K562 (cell line): ENCODE data around the gene CREB3L1. TPM values are rescaled to one million over a fixed set of nuclear protein-coding genes. Genes with fewer than 3 reads are reported as not detected.
A peak's percentile ranks its signal among the peaks of the same experiment; 100 is the strongest.

Experiments used
- DMBX1 ChIP-seq: fragments of 250-450 bp; sonication (Bioruptor Pico); IDR thresholded peaks from 2 replicates; pipeline ENCODE4 v1.8.0; 2022; ENCODE audit warnings: inconsistent platforms, mild to moderate bottlenecking, moderate library complexity, borderline replicate concordance
- ELF1 ChIP-seq: fragments of 200-800 bp; sonication (Bioruptor generic); IDR thresholded peaks from 2 replicates; pipeline ENCODE4 v1.6.1; 2016; ENCODE audit warnings: missing genetic modification characterization, missing compliant biosample characterization
- GABPB2 ChIP-seq: fragments of 250-450 bp; sonication (Bioruptor Pico); conservative IDR thresholded peaks from 2 replicates; pipeline ENCODE4 v1.5.1; 2021; ENCODE audit warnings: mild to moderate bottlenecking
- KLF16 ChIP-seq: IDR thresholded peaks from 2 replicates; pipeline ENCODE4 v1.6.1; 2016; ENCODE audit warnings: antibody characterized with exemption
- L3MBTL2 ChIP-seq: fragments of 450-650 bp; IDR thresholded peaks from 2 replicates; pipeline ENCODE4 v1.6.1; 2016; ENCODE audit warnings: mild to moderate bottlenecking, moderate library complexity
- MEF2D ChIP-seq: conservative IDR thresholded peaks from 2 replicates; pipeline ENCODE4 v1.6.1; 2016; ENCODE audit warnings: low read depth, missing genetic modification characterization, missing compliant biosample characterization
- POLR2H ChIP-seq: IDR thresholded peaks from 2 replicates; pipeline ENCODE4 v1.6.1; 2016; ENCODE audit warnings: missing genetic modification characterization, low read depth, mild to moderate bottlenecking, control low read depth, missing compliant biosample characterization, moderate library complexity
- POU5F1 ChIP-seq: fragments of 150-350 bp; IDR thresholded peaks from 2 replicates; pipeline ENCODE4 v1.6.1; 2014; ENCODE audit warnings: borderline replicate concordance, low read length, low read depth, mild to moderate bottlenecking; ENCODE audit not compliant: partially characterized antibody
- SMARCA5 ChIP-seq: fragments of 450-650 bp; IDR thresholded peaks from 2 replicates; pipeline ENCODE4 v1.6.1; 2016
- WHSC1 ChIP-seq: IDR thresholded peaks from one replicate; pipeline ENCODE4 v1.6.1; 2012; ENCODE audit warnings: low read length, control low read depth, inconsistent platforms
- ZNF134 ChIP-seq: fragments of 250-450 bp; sonication (Bioruptor Pico); conservative IDR thresholded peaks from 2 replicates; pipeline ENCODE4 v1.4.0; 2020
- ZNF324 ChIP-seq: fragments of 250-450 bp; sonication (Bioruptor Pico); IDR thresholded peaks from 2 replicates; pipeline ENCODE4 v1.4.0; 2020; ENCODE audit warnings: mild to moderate bottlenecking
- ZNF592 ChIP-seq: fragments of 450-650 bp; IDR thresholded peaks from 2 replicates; pipeline ENCODE4 v1.6.1; 2017; ENCODE audit warnings: antibody characterized with exemption, mild to moderate bottlenecking
- ZNF830 ChIP-seq: fragments of 250-450 bp; sonication (Bioruptor Pico); IDR thresholded peaks from 2 replicates; pipeline ENCODE4 v1.5.0; 2021; ENCODE audit warnings: mild to moderate bottlenecking
- polyA plus RNA-seq, 8 experiments: library from polyadenylated mRNA; depleted of rRNA in 4 of 8; stranded (reverse) in 5 of 8; unstranded in 3 of 8; fragments of >200 nt; fragmentation: Nextera tagmentation in 2 of 8; fragmentation: Illumina TruSeq in 1 of 8; extraction: Ambion mirVana in 2 of 8; extraction: Trizol in 1 of 8; gene quantifications; 2 replicates each; pipeline versions ENCODE4 v1.2.1 to v1.2.3, GENCODE V29; 2011 to 2014; ENCODE audit warnings: inconsistent platforms in 1 of 8, missing spikeins in 1 of 8
- total RNA-seq, 7 experiments: library from RNA; depleted of rRNA in 6 of 7; stranded (reverse); fragments of >200 nt in 6 of 7; fragmentation: Illumina TruSeq in 2 of 7; extraction: Trizol in 2 of 7; gene quantifications; 2 replicates each; pipeline versions ENCODE4 v1.2.1 to v1.2.3, GENCODE V29; 2011 to 2021; ENCODE audit warnings: low replicate concordance in 1 of 7
- TF ChIP-seq, protein P1 (sequence below), 2 experiments: fragments of 450-650 bp; IDR thresholded peaks; 2 replicates each; pipeline ENCODE4 v1.6.1; 2016
- TF ChIP-seq, protein P2 (sequence below), 2 experiments: fragments of 450-650 bp in 1 of 2; sonication (generic) in 1 of 2; formaldehyde crosslinking in 1 of 2; IDR thresholded peaks in 1 of 2; conservative IDR thresholded peaks in 1 of 2; 2 replicates each; pipeline versions ENCODE4 v1.6.1 to v1.8.1; 2016 to 2023; ENCODE audit warnings: mild to moderate bottlenecking in 2 of 2, moderate library complexity in 2 of 2, inconsistent platforms in 1 of 2, missing genetic modification reagents in 1 of 2
- TF ChIP-seq, protein P3 (sequence below), 2 experiments: fragments of 450-650 bp; IDR thresholded peaks; 2 replicates each; pipeline ENCODE4 v1.6.1; 2018; ENCODE audit warnings: mild to moderate bottlenecking in 2 of 2, low read depth in 1 of 2; ENCODE audit not compliant: partially characterized antibody in 2 of 2

CREB3L1 gene
- total and polyA plus RNA-seq, 9 of the 15 experiments (the other 6 are each of a cell fraction or from before 2014, with no cell fraction given), result 1.2 to 27.6 (median 3.7) TPM

- TF ChIP-seq, protein P1, sequence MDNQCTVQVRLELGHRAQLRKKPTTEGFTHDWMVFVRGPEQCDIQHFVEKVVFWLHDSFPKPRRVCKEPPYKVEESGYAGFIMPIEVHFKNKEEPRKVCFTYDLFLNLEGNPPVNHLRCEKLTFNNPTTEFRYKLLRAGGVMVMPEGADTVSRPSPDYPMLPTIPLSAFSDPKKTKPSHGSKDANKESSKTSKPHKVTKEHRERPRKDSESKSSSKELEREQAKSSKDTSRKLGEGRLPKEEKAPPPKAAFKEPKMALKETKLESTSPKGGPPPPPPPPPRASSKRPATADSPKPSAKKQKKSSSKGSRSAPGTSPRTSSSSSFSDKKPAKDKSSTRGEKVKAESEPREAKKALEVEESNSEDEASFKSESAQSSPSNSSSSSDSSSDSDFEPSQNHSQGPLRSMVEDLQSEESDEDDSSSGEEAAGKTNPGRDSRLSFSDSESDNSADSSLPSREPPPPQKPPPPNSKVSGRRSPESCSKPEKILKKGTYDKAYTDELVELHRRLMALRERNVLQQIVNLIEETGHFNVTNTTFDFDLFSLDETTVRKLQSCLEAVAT (IDR thresholded peaks at IDR 0.05), result peak in 1 of 2 experiments; percentile 85; a peak in 2 of 4 replicates
- no peak for TF ChIP-seq ZNF134
- TF ChIP-seq MEF2D, result 0 out of 2 replicates have a peak, but pooled peaks have one; percentile 53
- TF ChIP-seq WHSC1, result no peak
- TF ChIP-seq POLR2H (tag), result peak; percentile 77
- TF ChIP-seq ZNF830 (CRISPR knock-in tag), result 0 out of 2 replicates have a peak, but pooled peaks have one; percentile 44
- TF ChIP-seq ZNF324 (CRISPR knock-in tag), result 0 out of 2 replicates have a peak, but pooled peaks have one; percentile 4
- TF ChIP-seq DMBX1 (CRISPR knock-in tag), result peak; percentile 2; the same call in 1 of the 2 replicates
- TF ChIP-seq, protein P2, sequence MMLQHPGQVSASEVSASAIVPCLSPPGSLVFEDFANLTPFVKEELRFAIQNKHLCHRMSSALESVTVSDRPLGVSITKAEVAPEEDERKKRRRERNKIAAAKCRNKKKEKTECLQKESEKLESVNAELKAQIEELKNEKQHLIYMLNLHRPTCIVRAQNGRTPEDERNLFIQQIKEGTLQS (IDR thresholded peaks at IDR 0.05), result no peak
- TF ChIP-seq, protein P2 (CRISPR knock-in tag; conservative IDR thresholded peaks at IDR 0.05), result no peak
- no peak for TF ChIP-seq KLF16
- no peak for TF ChIP-seq GABPB2
- TF ChIP-seq SMARCA5, result 0 out of 2 replicates have a peak, but pooled peaks have one; percentile 29
- no peak for TF ChIP-seq POU5F1
- TF ChIP-seq, protein P3, sequence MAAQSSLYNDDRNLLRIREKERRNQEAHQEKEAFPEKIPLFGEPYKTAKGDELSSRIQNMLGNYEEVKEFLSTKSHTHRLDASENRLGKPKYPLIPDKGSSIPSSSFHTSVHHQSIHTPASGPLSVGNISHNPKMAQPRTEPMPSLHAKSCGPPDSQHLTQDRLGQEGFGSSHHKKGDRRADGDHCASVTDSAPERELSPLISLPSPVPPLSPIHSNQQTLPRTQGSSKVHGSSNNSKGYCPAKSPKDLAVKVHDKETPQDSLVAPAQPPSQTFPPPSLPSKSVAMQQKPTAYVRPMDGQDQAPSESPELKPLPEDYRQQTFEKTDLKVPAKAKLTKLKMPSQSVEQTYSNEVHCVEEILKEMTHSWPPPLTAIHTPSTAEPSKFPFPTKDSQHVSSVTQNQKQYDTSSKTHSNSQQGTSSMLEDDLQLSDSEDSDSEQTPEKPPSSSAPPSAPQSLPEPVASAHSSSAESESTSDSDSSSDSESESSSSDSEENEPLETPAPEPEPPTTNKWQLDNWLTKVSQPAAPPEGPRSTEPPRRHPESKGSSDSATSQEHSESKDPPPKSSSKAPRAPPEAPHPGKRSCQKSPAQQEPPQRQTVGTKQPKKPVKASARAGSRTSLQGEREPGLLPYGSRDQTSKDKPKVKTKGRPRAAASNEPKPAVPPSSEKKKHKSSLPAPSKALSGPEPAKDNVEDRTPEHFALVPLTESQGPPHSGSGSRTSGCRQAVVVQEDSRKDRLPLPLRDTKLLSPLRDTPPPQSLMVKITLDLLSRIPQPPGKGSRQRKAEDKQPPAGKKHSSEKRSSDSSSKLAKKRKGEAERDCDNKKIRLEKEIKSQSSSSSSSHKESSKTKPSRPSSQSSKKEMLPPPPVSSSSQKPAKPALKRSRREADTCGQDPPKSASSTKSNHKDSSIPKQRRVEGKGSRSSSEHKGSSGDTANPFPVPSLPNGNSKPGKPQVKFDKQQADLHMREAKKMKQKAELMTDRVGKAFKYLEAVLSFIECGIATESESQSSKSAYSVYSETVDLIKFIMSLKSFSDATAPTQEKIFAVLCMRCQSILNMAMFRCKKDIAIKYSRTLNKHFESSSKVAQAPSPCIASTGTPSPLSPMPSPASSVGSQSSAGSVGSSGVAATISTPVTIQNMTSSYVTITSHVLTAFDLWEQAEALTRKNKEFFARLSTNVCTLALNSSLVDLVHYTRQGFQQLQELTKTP (IDR thresholded peaks at IDR 0.05; ENCODE audit: low read depth in 1 of 2, partially characterized antibody in 2 of 2), result peak; percentile 35 to 54
- peak; percentile 9; the same call in 1 of the 2 replicates for TF ChIP-seq L3MBTL2
- peak; percentile 8; the same call in 1 of the 2 replicates for TF ChIP-seq ZNF592
- TF ChIP-seq ELF1, result 0 out of 2 replicates have a peak, but pooled peaks have one; percentile 29
Observed at GRCh38 chr11:46243796-46244109, 33.7 kb upstream of the CREB3L1 start (continued).
